ENCODE results near the gene THYN1. TPM values are rescaled to one million over a fixed set of nuclear protein-coding genes. Genes with fewer than 3 reads are reported as not detected.

THYN1 gene
- total RNA-seq, 2 experiments from 2014 or later, result 70.1 to 75.3 TPM

- no peak overlapping the region for H3K27ac Mint-ChIP-seq
- no peaks in the 10 kb centered on the region for H3K27me3 Mint-ChIP-seq
- DNase-seq, result no peak
- H3K4me3 Mint-ChIP-seq, result no peak overlapping the region
- TF ChIP-seq CTCF (IDR thresholded peaks at IDR 0.05), result no peak
- CTCF ChIA-PET, result interaction anchor here (1.5 kb wide), 1 partner anchor 10 kb away, joined by 5 read pairs; no protein-coding TSS in a partner anchor
- POLR2A ChIA-PET, result interaction anchor here (2.0 kb wide), 1 partner anchor 13 kb away, joined by 13 read pairs; the partner anchor contains the start of gene VPS26B
- H3K4me1 Mint-ChIP-seq (ENCODE audit: low read depth), result no peaks in the 10 kb centered on the region
- H3K9me3 Mint-ChIP-seq, result no peaks in the 10 kb centered on the region
- peaks cover 13% of the 10 kb centered on the region for H3K36me3 Mint-ChIP-seq (ENCODE audit: low read depth)
- intact Hi-C loops (cut with micrococcal nuclease), result no loop called here
- no peak for ATAC-seq
Observed at GRCh38 chr11:134238956-134239355, 14.2 kb downstream of the THYN1 start.

GRCh38 chr11:134237557-134237922, 15.6 kb downstream of the THYN1 start:
- no peak overlapping the region for H3K4me3 Mint-ChIP-seq
- no peak for TF ChIP-seq CTCF (IDR thresholded peaks at IDR 0.05)
- intact Hi-C loops (cut with micrococcal nuclease), result no loop called here
- POLR2A ChIA-PET, result interaction anchor here (1.3 kb wide), 1 partner anchor 13 kb away, joined by 4 read pairs; the partner anchor contains the start of genes NCAPD3 and VPS26B
- H3K27me3 Mint-ChIP-seq, result no peaks in the 10 kb centered on the region
- peak overlapping the region; percentile 39 for H3K27ac Mint-ChIP-seq
- no peaks in the 10 kb centered on the region for H3K9me3 Mint-ChIP-seq
- peaks cover 6% of the 10 kb centered on the region for H3K36me3 Mint-ChIP-seq (ENCODE audit: low read depth)
- no peak for ATAC-seq
- DNase-seq, result no peak
- CTCF ChIA-PET, result no interaction called here
- H3K4me1 Mint-ChIP-seq (ENCODE audit: low read depth), result peaks cover 7% of the 10 kb centered on the region

- Mint-ChIP-seq H3K4me1 (ENCODE audit: low read depth) (peaks cover 12% of the 10 kb centered on the region), H3K27me3 (no peaks in the 10 kb centered on the region), H3K27ac (peak overlapping the region; percentile 39), H3K9me3 (no peaks in the 10 kb centered on the region), H3K36me3 (ENCODE audit: low read depth) (peaks cover 6% of the 10 kb centered on the region), H3K4me3 (no peak overlapping the region)
- TF ChIP-seq CTCF (IDR thresholded peaks at IDR 0.05), result no peak
- POLR2A ChIA-PET, result interaction anchor here (1.3 kb wide), 1 partner anchor 13 kb away, joined by 4 read pairs; the partner anchor contains the start of genes NCAPD3 and VPS26B
- intact Hi-C loops (cut with micrococcal nuclease), result no loop called here
- ATAC-seq (no peak), DNase-seq (no peak)
- CTCF ChIA-PET, result no interaction called here
Observed at GRCh38 chr11:134236834-134237556, 16.2 kb downstream of the THYN1 start.

GRCh38 chr11:134235399-134235798, 17.8 kb downstream of the THYN1 start:
- intact Hi-C loops (cut with micrococcal nuclease), result no loop called here
- ATAC-seq, result no peak
- H3K27me3 Mint-ChIP-seq, result no peaks in the 10 kb centered on the region
- no peak for DNase-seq
- peaks cover 21% of the 10 kb centered on the region for H3K4me1 Mint-ChIP-seq (ENCODE audit: low read depth)
- no peak overlapping the region for H3K4me3 Mint-ChIP-seq
- H3K36me3 Mint-ChIP-seq (ENCODE audit: low read depth), result peaks cover 9% of the 10 kb centered on the region
- ChIA-PET CTCF (interaction anchor here (1.3 to 2.7 kb wide), 3 partner anchors 9 to 27 kb away, joined by 3 to 15 read pairs (median 11); partner anchors contain the start of genes NCAPD3 and VPS26B), POLR2A (interaction anchor here (2.6 kb wide), 1 partner anchor 11 kb away, joined by 12 read pairs; the partner anchor contains the start of genes NCAPD3 and VPS26B)
- no peak for TF ChIP-seq CTCF (IDR thresholded peaks at IDR 0.05)
- no peak overlapping the region for H3K27ac Mint-ChIP-seq
- no peaks in the 10 kb centered on the region for H3K9me3 Mint-ChIP-seq

- H3K27ac Mint-ChIP-seq, result no peak overlapping the region
- ATAC-seq (no peak), DNase-seq (no peak)
- no peak for TF ChIP-seq CTCF (IDR thresholded peaks at IDR 0.05)
- peaks cover 36% of the 10 kb centered on the region for H3K4me1 Mint-ChIP-seq (ENCODE audit: low read depth)
- CTCF ChIA-PET, result interaction anchor here (2.1 to 2.7 kb wide), 2 partner anchors 9 to 10 kb away, joined by 11 to 15 read pairs; partner anchors contain the start of genes NCAPD3 and VPS26B
- H3K36me3 Mint-ChIP-seq (ENCODE audit: low read depth), result peaks cover 6% of the 10 kb centered on the region
- POLR2A ChIA-PET, result interaction anchor here (0.6 to 2.6 kb wide), 3 partner anchors 9 to 158 kb away, joined by 3 to 12 read pairs (median 6); partner anchors contain the start of genes NCAPD3 and VPS26B
- intact Hi-C loops (cut with micrococcal nuclease), result no loop called here
- H3K9me3 Mint-ChIP-seq, result no peaks in the 10 kb centered on the region
- no peaks in the 10 kb centered on the region for H3K27me3 Mint-ChIP-seq
- no peak overlapping the region for H3K4me3 Mint-ChIP-seq
Observed at GRCh38 chr11:134233729-134234179, 19.4 kb downstream of the THYN1 start.
